ENCODE data around the gene CACNA2D1.

The CACNA2D1 gene

DNA sequence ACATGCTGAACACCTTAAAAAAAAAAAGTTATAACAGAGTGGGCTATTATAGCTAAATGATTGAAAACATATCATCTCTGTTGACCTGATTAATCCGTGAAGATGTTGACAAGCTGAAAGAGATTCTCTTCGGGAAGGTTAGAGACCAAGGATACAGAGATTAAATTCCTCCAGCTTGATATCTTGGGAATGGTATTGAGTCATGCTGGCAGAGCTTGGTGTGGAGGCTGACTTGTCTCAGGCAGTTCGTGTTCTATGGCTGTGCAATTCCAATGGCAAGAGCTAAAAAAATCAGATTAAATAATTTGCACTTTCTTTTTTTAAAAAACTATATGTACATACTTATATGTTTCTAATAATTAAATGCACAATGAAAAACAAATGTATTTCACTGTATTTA lies 24.9 kb upstream of the CACNA2D1 start:
- no peak for TF ChIP-seq ZFX (IDR thresholded peaks at IDR 0.05; ENCODE audit: borderline replicate concordance)
- TF ChIP-seq, protein P1, sequence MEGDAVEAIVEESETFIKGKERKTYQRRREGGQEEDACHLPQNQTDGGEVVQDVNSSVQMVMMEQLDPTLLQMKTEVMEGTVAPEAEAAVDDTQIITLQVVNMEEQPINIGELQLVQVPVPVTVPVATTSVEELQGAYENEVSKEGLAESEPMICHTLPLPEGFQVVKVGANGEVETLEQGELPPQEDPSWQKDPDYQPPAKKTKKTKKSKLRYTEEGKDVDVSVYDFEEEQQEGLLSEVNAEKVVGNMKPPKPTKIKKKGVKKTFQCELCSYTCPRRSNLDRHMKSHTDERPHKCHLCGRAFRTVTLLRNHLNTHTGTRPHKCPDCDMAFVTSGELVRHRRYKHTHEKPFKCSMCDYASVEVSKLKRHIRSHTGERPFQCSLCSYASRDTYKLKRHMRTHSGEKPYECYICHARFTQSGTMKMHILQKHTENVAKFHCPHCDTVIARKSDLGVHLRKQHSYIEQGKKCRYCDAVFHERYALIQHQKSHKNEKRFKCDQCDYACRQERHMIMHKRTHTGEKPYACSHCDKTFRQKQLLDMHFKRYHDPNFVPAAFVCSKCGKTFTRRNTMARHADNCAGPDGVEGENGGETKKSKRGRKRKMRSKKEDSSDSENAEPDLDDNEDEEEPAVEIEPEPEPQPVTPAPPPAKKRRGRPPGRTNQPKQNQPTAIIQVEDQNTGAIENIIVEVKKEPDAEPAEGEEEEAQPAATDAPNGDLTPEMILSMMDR (IDR thresholded peaks at IDR 0.05), result no peak
- no peak overlapping the region for H3K27ac ChIP-seq

DNA sequence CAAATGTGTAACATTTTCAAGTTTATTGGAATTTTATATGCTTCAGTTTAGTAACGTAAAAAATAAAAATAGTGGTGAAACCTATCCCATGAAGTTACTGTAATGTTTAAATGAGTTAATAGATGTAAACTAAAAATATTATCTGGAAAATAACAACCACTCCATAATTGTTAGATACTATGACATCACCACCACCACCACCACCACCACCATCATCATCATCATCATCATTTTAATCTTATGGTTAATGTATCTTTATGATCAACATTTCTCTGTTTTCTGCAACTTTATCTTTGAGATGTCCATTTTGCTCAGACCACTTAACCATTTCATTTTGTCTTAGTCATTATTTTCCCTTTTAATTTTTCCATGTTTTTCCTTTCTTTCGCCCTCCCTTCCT lies 23.4 kb upstream of the CACNA2D1 start:
- H3K27ac ChIP-seq, result no peak overlapping the region
- no peak for TF ChIP-seq ZFX (IDR thresholded peaks at IDR 0.05; ENCODE audit: borderline replicate concordance)
- TF ChIP-seq, protein P1 (IDR thresholded peaks at IDR 0.05), result no peak

DNA sequence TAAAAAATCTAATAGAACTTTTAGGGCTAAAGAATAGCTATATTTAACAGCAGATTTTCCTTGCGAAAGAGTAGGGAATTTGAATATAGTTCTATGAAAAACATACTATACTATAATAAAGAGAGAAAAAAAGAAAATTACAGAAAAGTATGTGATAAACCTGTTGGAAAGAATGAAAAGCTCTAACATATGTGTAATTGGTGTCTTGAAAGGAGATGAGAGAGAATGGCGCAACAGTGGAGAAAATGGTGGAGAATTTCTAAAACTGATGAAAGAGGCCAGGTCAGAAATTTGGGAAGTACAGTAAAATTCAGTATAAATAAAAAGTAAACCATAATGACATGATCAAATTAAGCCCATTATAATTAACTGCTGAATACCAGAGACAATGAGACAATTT lies 20.8 kb upstream of the CACNA2D1 start:
- TF ChIP-seq, protein P1 (IDR thresholded peaks at IDR 0.05), result no peak
- H3K27ac ChIP-seq, result no peak overlapping the region

DNA sequence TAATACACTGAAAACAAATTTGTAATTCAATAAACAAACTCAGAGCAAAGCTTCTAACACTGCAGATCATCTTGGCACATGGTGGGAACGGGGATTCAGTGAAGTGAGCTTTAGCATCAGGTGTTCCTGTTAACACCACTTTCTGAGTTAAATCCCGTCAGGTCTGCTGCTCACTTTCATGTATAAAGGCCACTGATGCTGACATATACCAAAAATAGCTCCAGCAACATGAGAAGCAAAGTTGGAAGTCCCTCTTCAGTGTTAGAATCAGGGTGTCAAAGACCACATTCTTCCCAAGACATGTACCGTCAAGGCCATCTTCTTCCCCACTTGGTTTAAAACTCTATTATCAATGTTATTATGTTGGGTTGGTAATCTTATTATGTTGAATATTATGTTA lies 11.7 kb upstream of the CACNA2D1 start:
- no peak overlapping the region for H3K27ac ChIP-seq
- TF ChIP-seq, protein P1 (IDR thresholded peaks at IDR 0.05), result no peak
- no peak for TF ChIP-seq ZFX (IDR thresholded peaks at IDR 0.05; ENCODE audit: borderline replicate concordance)

DNA sequence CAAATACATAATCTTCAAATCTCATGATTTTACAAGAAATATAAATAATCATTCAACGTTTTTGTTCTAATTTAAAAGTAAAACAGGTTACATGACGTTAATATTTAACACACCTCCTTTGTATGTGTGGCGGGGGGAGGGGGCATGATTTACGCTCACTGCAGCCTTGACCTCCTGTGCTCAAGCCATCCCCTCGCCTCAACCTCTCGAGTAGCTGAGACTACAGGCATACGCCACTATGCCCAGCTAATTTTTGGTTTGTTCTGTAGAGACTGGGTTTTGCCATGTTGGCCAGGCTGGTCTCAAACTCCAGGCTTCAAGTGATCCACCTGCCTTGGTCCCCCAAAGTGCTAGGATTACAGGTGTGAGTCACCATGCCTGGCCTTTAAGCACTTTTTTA lies 7.2 kb upstream of the CACNA2D1 start:
- H3K27ac ChIP-seq, result no peak overlapping the region
- TF ChIP-seq ZFX (IDR thresholded peaks at IDR 0.05; ENCODE audit: borderline replicate concordance), result no peak
- TF ChIP-seq, protein P1 (IDR thresholded peaks at IDR 0.05), result no peak

DNA sequence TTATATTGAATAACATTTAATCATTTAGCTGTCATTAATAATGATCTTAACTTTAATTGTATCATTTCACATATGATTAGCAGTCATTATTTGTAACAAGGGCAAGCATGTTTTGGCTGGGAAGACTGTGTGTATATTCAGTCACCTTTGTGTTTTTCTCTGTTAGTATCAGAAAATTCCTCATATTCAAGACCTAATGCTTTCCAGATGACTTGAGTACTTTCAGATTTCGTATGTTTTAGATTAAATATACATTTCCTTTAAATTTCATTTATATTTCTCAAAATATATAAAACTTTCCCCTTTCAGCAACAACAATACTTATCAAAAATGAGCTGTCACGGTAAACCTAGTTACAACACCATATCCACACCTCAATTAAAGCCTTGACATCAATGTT lies 6.3 kb upstream of the CACNA2D1 start:
- TF ChIP-seq ZFX (IDR thresholded peaks at IDR 0.05; ENCODE audit: borderline replicate concordance), result no peak
- TF ChIP-seq, protein P1 (IDR thresholded peaks at IDR 0.05), result no peak
- no peak overlapping the region for H3K27ac ChIP-seq

DNA sequence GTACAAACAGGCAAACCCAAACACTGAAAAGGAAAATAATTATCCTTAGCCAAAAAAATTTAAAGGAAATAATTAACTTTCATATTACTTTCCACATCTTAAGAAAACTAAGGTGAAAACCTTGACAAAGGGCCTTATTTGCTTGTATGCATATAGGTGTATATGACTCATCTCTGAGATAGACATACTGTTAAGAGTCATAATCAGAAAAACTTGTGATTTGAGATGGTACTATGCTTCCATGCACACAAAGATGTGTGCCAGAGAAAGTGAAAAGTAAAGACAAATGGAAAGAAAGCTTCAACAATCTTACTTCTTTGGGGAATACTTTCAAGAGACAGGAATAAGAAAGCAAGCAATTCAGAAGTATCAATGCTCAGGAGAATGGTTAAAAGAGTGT lies 3.3 kb upstream of the CACNA2D1 start:
- TF ChIP-seq, protein P1 (IDR thresholded peaks at IDR 0.05), result no peak
- TF ChIP-seq ZFX (IDR thresholded peaks at IDR 0.05; ENCODE audit: borderline replicate concordance), result no peak
- H3K27ac ChIP-seq, result no peak overlapping the region

Data from 22Rv1 (cell line).